ENCODE data around the gene DENND1A.

GRCh38 chr9:123678878-123679329, 251.0 kb downstream of the DENND1A start:
- TF ChIP-seq GATA2 (IDR thresholded peaks at IDR 0.05; ENCODE audit: low read depth, low read length) (no peak), GATA3 (IDR thresholded peaks at IDR 0.05; ENCODE audit: low read depth, low read length) (no peak)

All from SH-SY5Y (cell line).